IPS-18c (cell line): ENCODE data around the gene TTC32.
"Not testable (repeated sequence)": the region's sequence is repeated elsewhere in the genome, so short reads cannot be mapped to it uniquely, and the experiment has no call there.

Experiments
- H3K4me3 ChIP-seq: 2 replicates; pipeline ENCODE4 v1.7.0; 2013; ENCODE audit warnings: low read depth, mild to moderate bottlenecking, low read length, moderate library complexity; ENCODE audit not compliant: insufficient read depth
- H3K9me3 ChIP-seq: one replicate; pipeline ENCODE4 v1.6.1; 2013; ENCODE audit warnings: mild to moderate bottlenecking, low read length, moderate library complexity; ENCODE audit not compliant: control insufficient read depth, insufficient read depth

Gene TTC32

DNA sequence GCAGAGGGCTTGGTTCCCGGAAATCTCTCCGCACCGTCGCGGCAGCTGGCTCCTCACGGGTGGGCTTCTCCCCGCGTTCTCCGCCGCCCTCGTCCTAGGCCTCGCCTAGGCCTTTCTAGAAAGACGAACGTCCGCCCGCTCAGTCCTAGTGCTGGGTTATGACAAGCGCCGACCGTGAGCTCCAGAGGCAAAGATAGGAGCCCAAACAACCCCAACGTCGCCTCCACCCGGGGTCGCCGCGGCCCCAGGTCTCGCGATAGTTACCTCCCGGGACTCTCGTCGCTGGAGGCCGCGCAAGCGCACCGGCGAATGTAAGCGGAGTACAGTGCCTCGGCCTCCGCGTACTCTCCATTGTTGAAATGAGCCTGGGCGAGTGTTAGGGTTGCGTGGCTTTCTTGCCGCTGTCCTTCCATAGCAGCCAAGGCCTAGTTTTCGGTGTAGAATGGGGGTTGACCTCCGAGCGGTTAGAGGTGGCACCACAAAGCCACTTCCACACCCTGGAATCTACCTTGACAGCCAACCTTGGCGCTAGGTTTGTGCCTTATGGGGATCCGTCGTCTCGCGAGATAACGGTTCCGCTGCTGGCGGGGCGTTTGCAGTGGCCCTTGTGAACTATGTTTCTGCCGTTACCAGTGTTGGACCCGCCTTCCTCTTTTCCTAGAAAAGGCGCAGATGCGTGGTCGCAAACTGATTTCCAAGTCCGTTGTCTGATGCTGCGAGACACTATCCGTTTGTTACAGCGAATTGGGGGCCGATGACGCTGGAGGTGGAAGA lies at the start of gene TTC32:
Gene TTC32, minus strand, starts transcription at position 542 of the 774 bp plus-strand sequence. Its CDS starts 129 bp downstream, at position 413.
- H3K9me3 ChIP-seq: no peaks in the 10 kb centered on the region
- peak within 1 kb of the TSS; percentile 85 for H3K4me3 ChIP-seq

DNA sequence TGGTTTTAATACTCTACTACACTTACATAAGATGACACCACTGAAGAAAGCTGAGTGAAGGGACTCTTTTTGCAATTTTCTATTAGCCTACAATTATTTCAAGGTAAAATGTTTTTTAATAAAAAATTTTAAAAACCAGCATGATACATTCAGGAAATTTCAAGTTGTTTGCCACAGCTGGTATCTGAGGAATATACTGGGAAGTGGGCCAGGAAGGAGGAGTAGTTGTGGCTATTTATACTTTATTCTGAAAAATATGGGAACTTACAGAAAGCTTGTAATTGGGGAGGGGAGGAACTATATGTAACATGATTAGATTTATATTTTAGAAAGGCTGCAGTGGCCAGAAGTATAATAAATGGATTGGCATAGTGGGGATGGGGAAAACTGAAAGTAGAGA lies 47.3 kb upstream of the TTC32 start:
- no peak overlapping the region for H3K4me3 ChIP-seq
- peaks cover 2% of the 10 kb centered on the region for H3K9me3 ChIP-seq

DNA sequence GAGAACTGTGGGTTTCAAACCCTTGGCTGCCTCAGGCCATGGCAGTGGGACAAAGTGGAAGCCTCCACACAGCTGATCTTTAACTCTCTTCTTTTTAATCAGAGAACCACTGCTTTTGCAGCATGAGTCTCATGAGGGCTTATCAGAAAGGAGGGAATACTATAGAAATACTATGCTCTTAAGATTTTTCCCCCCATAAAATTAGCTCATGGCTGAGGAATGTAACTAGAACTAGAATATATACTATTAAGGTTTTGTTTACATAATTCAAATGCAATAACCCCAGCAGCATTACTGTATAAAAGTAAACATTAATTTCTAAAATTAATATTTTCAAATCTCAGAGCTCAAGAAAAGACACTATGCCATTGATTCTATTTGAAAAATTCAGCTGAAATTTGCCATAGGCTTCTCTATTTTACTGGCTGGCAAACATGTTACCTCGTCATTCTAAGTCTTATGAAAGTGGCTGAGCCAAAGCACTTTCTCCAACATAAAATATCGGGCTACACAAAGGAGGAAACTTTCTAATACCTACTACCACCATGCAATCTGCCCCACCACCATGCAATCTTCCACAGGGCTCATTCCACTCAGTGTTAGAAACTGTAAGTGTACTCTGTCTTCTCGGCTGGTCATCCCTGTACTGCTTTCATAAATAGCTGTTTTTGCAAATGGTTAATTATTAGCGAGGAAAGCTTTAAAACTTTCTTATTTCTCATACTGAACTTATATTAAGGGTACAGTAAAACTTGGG lies 45.6 kb upstream of the TTC32 start:
- H3K4me3 ChIP-seq: no peak overlapping the region
- no peaks in the 10 kb centered on the region for H3K9me3 ChIP-seq

DNA sequence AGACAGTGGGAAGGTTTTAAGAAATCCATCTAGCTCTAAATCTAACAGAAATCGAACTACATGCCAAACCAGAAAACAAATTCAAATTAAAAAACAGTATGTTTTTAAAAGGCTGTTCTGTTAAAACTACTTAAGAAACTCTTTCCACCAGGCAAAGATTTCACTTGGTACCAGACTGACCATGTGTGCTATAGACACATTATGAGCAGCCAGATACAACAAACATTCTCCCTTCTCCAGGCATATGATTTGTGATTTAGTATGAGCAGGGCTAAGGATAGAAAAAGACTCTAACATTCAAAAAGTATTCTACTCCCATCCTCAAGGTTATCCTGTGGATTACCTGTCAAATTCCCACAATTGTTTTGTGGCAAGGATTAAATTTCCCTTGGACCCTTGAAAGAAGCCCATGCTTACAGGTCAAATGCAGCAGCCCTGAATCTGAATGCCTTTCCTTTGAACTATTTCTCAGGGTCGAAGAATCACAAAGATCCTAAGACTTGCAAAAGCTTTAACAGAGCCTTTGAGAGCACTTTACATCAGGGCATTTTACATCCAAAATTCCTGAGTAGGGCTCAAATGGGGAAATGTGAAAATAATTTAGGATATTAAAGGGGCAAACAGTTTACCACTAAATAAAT lies 42.5 kb upstream of the TTC32 start:
- Histone ChIP-seq H3K9me3 (no peaks in the 10 kb centered on the region), H3K4me3 (no peak overlapping the region)

DNA sequence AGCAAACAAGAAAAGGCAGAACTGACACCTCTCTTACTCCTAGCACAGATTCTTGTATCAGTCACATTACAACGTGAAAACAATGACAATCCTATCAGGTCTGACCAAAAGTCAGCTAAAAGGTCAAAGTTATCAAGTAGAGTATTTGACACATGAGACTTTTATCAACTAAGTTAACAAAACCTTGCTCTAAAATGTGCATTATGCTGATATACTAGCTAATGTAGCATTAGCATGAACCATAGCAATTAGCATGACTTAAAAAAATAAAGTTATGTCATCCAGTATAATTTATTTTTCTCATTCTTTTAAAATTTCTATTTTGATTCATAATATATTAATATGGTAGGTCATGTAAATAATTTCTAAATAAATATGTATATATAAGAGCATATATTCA lies 41.4 kb upstream of the TTC32 start:
- Histone ChIP-seq H3K9me3 (no peaks in the 10 kb centered on the region), H3K4me3 (no peak overlapping the region)

DNA sequence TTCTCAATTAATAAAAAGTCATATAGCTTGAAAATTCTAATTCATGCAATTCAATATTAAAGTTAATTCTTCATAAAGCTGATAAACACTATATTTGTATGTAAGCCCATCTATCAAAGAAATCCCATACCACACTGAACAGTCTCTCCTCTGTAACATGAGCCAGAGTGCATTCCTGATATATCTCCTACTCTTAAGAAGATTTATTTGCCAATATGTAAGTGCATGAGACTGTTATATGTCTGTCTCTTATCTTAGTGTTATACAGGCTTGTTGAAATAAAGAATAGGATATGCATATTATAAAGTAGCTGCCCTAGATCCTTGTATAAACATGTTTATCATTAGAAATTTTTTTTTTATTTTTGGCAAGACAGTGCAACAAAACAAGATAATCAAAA lies 40.4 kb upstream of the TTC32 start:
- no peak overlapping the region for H3K4me3 ChIP-seq
- H3K9me3 ChIP-seq: no peaks in the 10 kb centered on the region

DNA sequence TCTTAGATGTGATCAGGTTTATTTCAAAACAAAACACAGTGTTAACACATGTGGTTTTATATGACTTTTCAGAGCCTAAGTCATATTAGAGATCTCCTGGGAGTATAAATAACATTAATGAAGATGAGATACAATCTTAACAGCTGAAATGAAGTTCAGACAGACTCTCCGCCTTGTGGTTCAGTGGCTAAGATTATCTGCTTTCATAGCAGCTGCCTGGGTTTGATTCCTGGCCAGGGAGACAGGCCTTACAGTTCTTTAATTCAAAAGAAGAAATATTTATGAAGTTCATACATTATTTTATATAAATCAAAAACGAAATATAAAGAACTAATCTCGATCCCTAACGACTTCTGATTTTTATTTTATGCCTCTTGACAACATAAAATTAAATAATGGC lies 35.2 kb upstream of the TTC32 start:
- H3K4me3 ChIP-seq: no peak overlapping the region
- H3K9me3 ChIP-seq: no peaks in the 10 kb centered on the region

DNA sequence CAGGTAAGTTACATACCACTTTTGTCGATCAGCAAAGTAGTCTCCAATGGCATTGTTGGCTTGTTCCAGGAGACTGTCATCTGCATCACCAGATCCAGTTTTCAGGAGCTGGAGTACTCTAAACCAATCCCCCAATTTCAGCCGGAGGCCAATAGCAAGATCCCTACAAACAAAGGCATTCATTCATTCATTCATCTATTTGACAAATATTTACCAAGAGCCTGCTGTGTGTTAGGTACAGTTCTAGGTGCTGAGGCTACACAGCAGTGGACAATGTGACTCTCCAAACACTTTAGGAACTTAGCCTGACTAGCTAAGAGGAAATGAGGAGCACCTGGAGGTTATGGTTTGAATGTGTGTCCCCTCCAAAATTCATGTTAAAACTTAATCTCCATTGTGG lies 34.4 kb upstream of the TTC32 start:
- H3K9me3 ChIP-seq: no peaks in the 10 kb centered on the region
- no peak overlapping the region for H3K4me3 ChIP-seq

DNA sequence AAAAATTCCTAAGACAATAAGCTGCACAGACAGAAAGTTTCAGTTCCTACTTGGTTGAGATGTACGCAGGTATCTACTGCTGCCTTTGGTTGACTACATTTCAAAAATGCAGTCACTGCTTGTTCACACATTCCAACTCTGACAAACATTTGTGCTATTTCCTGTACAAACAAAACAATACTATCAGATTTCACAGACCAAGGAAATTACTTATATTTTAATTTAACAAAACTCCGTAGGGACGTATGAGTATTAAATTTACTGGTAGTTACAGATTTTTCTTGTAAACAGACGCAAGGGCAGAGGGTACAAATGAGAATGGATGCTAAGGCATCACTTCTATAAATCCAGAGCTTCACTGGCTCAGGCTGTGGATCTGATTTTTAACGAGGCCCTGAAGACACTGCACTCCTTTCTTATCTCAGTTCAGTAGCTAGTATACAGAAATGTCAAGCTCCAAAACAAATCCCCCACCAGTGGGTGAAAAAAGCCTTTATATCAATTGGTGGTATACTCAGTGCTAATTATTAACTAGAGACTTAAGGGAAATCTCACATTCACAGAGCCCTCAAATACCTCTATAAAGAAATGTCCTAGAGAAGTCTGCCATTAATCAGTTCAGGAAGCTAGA lies 31.7 kb upstream of the TTC32 start:
- no peak overlapping the region for H3K4me3 ChIP-seq
- no peaks in the 10 kb centered on the region for H3K9me3 ChIP-seq

DNA sequence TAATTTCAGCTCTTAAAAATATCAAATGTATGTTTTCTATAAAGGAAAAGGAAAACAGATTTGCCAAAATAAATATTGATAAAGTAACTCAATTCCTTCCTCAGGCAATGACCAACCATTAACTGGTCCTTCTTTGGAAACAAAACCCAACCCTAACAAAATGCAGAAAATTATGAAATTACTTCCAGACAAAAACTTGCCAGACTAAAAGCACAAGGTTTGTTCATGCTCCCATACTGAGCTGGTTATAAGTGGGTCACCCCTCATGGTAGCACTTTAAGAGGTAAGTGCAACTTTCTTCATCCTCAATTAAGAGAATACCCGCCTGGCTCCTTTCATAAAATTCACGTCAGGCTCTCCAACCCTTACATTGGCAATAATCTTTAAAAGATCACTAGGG lies 31.1 kb upstream of the TTC32 start:
- Histone ChIP-seq H3K9me3 (no peaks in the 10 kb centered on the region), H3K4me3 (no peak overlapping the region)

DNA sequence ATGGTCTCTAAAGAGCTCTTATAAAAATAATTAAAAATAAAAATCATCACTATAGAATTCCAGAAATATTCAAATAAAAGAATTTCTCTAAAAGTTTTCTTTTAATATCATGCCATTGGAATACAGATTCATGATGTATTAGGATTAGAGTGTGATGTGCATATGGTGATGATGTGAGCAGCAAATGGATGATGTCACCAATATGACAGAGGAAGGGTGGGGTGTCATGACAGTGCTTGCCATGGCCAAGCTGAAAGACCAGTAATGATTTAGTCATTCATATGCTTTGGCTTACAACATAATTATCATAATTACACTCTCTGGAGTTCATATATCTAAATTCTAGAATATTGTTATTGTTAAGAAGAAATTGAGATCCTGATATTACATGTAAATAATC lies 27.4 kb upstream of the TTC32 start:
- Histone ChIP-seq H3K9me3 (no peaks in the 10 kb centered on the region), H3K4me3 (no peak overlapping the region)

DNA sequence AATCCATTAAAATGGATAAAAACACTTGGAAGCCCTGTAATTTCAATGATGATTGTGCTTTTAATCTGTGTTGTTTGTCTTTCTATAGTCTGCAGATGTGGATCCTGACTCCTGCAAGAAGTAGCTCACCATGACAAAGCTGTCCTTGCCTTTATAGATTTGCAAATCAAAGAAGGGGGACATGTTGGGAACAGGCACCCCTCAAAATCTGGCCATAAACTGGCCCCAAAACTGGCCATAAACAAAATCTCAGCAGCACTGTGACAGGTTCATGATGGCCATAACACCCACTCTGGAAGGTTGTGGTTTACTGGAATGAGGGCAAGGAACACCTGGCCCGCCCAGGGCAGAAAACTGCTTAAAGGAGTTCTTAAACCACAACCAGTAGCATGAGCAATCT lies 26.0 kb upstream of the TTC32 start:
- H3K9me3 ChIP-seq, H3K4me3 ChIP-seq: not testable (repeated sequence)

DNA sequence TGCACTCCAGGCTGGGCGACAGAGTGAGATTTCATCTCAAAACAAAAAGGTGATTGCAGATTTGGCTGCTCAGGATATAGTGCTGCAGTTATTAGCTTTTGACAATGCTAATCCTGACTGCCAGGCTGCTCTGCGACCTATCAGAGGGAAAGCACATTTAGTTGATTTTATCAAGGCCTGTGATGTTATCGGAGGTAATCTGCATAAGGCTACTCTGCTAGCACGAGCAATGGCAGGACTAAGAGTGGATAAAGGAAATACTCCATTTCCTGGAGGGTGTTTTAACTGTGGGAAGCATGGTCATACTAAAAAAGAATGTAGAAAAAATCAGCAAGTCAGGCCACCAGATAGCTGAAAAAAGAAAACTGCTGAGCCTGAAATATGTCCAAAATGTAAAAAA lies 22.7 kb upstream of the TTC32 start:
- H3K4me3 ChIP-seq, H3K9me3 ChIP-seq: not testable (repeated sequence)

DNA sequence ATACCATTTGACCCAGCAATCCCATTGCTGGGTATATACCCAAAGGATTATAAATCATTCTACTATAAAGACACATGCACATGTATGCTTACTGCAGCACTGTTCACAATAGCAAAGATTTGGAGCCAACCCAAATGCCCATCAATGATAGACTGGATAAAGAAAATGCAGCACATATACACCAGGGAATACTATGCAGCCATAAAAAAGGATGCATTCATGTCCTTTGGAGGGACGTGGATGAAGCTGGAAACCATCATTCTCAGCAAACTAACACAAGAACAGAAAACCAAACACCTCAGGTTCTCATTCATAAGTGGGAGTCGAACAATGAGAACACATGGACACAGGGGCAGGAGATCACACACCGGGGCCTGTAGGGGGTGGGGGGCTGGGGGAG lies 20.4 kb upstream of the TTC32 start:
- not testable (repeated sequence) for H3K9me3 ChIP-seq

DNA sequence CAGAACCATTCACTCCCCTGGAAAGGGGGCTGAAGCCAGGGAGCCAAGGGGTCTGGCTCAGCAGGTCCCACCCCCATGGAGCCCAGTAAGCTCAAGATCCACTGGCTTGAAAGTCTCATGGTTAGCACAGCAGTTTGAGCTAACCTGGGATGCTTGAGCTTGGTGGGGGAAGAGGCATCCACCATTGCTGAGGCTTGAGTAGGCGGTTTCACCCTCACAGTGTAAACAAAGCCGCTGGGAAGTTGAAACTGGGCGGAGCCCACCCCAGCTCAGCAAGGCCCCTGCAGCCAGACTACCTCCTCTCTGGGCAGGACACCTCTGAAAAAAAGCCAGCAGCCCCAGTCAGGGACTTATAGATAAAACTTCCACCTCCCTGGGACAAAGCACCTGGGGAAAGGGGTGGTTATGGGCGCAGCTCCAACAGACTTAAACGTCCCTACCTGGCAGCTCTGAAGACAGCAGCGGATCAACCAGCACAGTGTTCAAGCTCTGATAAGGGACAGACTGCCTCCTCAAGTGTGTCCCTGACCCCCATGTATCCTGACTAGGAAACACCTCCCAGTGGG lies 14.7 kb upstream of the TTC32 start:
- H3K9me3 ChIP-seq: no peaks in the 10 kb centered on the region

More for the DNA sequence above, 20.4 kb upstream of the TTC32 start:
- H3K4me3 ChIP-seq: not testable (repeated sequence)

DNA sequence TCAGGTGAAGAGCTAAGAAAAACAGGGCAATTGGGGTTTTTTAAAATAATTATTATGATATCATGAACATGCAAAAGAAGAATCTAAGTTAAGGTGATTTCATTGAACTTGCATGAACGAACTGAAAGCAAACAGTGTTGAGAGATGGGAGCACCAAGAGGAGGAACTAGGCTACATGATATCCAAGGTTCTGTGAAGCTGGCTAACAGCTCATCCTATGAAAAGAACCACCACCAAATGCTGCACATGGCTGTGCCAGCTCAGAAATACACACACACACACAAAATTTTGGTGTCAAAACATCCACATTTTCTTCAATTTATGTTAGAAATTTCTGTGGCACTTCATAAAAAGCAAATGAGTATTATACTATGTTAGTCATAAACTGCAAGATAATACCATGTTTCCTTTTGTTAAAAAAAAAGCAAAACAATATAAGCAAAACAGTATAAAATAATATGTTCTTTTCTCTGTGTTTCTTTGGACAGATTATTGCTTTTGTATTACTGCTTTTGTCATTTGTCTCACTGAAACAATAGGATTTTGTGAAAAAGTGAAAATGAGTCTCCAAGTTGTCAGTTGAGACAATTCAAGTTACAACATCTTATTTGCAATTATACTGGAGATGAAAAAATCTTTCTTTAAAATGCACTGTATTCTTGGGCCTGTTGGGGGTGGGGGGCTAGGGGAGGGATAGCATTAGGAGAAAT lies 12.6 kb upstream of the TTC32 start:
- no peaks in the 10 kb centered on the region for H3K9me3 ChIP-seq
- H3K4me3 ChIP-seq: no peak overlapping the region

More for the DNA sequence above, 14.7 kb upstream of the TTC32 start:
- no peak overlapping the region for H3K4me3 ChIP-seq
